Fibroblast of skin of left quadriceps (primary cell): ENCODE results near the gene DPYSL4.

Experiments
- DNase-seq, 2 experiments: peaks; one replicate each; pipeline ENCODE4 v3.0.0-alpha.2; 2013; ENCODE audit warnings: low read depth in 2 of 2

DPYSL4 gene

DNA sequence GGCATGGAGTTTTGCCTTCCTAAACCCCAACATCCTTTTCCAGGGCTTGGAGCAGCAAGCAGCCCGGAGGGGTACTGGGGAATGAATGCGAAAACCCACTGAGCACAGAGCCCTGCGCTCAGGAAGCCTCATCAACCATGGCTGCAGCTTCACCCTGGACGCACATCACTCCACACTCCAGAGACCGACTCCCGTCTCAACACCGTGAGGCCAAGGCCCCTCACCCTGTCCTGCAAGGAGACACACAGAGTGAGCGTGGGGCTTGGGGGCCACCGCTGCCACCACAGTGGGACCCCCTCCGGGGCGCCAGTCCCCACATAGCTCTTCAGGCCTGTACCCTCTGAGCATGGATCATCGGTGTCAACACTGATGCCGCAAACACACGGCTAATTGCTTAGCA lies 41.9 kb downstream of the DPYSL4 start:
- DNase-seq, result no peak

GRCh38 chr10:132229096-132229495 lies 42.3 kb downstream of the DPYSL4 start:
- no peak for DNase-seq

- no peak for DNase-seq
Measured at GRCh38 chr10:132229834-132230556, 43.2 kb downstream of the DPYSL4 start.

DNA sequence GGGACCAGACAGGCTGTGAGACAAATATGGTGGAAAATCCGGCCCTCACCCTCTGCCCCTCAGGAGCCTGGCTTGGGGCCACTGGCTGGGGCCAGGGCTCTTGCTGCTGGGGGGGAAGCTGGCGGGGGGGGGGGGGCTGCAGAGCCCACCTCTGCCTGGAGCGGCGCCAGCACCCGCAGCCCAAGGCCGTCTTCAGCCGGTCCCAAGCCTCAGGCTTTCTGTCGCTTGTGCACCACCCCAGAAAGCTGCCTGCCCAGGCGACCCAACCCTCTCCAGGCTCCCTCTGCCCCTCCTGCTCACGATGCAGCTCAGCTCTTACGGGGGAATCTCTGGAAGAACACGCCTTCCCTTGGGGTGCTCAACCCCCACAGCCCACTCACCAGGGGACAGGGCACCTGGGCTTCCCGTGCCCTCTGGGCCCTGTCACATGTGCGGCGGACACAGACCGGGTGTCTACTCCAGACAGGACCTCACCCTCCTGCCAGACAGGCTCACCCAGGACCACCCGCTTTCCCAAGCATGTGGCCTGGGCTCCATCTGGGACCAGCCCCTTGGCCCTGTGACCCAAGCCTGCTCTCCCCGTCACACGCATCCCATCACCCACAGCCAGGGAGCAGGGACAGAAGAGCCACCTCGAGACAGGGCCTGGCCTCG lies 43.9 kb downstream of the DPYSL4 start:
- no peak for DNase-seq

GRCh38 chr10:132231656-132232022 lies 44.9 kb downstream of the DPYSL4 start:
- DNase-seq, result no peak

DNA sequence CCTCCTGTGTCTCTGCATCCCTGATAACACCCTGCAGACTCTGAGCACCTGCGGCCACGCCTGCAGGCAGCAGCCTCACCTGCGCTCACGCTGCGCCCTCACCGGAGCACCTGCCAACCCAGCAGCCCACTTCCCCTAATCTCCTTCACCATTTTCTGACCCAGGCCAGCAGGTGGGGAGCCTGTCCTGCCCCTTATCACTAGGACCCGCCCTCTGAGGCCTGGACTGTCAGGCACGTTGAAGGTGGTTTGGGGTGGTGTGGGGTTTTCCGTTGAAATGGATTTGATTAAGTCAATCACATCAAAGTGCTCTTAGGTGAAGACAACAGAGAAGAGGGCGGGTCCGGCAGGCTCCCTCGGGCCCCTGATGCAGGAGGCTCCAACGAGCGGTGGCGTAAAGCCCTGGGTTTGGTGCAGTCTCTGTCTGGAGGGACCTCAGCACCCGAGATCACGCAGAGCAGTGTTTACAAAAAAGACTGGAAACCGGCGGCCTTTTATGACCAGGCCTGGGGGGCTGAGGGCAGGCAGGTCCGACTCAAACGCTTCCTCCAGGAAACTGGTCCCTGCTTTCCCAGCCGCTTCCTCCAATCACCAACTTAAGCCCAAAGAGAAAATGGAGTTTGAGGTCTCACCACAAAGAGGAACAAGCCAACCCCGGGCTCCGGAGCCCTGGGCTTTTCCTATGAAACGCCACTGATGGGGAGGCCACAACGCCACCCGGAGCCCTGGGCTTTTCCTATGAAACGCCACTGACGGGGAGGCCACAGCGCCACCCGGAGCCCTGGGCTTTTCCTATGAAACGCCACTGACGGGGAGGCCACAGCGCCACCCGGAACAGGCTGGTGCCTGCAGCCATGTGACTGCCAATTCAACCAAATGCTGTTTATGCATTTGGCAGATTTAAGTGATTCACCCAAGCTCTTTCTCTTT lies 45.5 kb downstream of the DPYSL4 start:
- no peak for DNase-seq

- no peak for DNase-seq
Measured at GRCh38 chr10:132232981-132233380, 46.2 kb downstream of the DPYSL4 start.

GRCh38 chr10:132233501-132234085 lies 46.8 kb downstream of the DPYSL4 start:
- DNase-seq, result no peak

DNA sequence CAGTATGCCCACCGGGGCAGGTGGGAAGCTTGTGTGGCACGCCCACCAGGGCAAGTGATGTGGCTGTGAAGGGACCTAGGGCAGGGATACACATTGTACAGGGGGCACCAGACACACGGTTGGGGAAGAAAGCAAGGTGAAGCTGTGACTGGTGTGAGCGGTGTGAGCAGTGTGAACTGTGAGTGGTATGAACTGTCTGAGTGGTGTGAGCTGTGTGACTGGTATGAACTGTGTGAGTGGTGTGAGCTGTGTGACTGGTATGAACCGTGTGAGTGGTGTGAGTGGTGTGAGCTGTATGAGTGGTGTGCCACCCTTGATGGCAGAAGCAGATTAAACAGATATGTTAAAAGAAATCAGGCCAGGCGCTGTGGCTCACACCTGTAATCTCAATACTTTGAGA lies 48.1 kb downstream of the DPYSL4 start:
- no peak for DNase-seq

DNA sequence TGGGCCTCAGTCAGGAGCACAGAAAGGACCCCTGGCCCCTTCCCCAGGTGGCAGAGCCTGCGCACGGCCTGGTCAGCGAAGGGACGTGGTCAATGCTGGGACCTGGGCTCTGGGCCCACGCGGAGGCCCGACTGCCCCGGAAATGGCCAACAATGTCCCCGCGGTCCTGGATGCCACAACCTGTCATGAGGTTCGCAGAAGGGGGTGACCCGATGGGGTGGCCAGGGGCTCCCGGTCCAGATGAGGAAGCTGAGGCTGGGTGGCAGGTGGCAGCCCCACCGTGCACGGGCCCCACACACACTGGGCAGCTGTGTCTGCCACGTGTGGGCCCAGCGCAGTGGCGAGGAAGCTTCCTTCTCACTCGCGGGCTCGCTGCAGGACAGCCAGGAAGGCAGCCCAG lies 49.4 kb downstream of the DPYSL4 start:
- DNase-seq, result no peak

- DNase-seq, result no peak
Measured at GRCh38 chr10:132236881-132237280, 50.1 kb downstream of the DPYSL4 start.

- no peak for DNase-seq
Measured at GRCh38 chr10:132237396-132237795, 50.6 kb downstream of the DPYSL4 start.

DNA sequence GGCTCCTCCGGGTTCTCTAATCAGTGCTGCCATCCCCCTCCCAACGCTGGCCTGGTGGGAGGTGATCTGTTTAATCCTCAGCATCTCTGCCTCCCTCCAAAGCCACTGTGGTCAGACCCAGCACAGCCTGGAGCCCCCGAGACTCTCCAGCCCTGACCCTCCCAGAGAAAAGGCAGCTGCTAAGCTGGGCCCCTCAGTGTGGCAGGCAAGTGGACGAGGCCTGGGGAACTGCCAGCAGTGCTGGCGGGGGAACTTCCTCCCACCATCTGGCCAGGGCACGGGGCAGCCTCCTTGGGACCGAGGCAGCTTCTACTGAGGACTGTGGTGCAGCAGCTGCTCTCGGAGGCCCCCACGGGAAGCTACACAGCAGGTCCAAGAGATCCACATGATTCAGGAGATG lies 51.1 kb downstream of the DPYSL4 start:
- DNase-seq, result no peak

GRCh38 chr10:132238371-132239125 lies 51.8 kb downstream of the DPYSL4 start:
- DNase-seq, result no peak

DNA sequence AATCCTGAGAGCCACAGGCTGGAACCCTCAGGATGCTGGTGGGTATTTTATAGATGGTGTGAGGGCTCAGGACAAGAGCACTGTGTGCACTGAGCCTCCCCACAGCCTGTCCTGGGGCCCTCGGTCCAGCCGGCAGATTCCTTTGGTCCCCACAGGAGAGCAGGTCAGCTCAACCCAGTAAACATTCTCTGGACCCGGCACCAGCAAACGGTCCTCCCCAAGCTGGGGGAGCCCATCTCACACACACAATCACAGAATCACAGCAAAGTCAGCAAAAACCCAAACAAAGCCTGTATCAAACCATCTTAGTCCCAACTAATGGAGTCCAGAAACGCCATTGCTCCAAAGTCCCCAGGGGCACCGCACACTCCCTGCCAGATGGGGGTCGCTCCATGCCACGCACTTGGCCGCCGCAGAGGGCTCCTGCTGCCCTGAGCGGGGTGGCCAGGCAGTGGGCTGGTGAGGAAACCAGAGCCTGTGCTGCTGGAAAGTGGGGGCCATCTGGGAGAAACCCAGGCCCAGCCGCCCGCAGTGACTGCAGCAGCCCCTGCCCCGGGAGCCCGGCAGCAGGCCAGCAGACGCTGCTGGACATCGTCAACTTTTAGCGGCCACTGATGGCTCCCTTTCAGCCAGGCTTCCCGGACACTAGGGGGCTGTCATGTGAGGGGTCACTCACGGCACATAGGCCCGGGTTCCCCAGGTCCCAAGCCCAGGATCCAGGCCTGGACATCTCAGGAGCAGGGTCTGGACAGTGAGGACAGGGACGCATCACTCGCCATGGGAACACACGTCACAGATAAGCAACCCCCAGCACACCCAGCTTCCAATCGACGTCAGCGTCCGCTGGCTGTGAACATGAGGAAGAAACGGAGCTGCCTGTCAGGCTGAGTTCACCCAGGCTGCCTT lies 52.6 kb downstream of the DPYSL4 start:
- DNase-seq, result no peak

DNA sequence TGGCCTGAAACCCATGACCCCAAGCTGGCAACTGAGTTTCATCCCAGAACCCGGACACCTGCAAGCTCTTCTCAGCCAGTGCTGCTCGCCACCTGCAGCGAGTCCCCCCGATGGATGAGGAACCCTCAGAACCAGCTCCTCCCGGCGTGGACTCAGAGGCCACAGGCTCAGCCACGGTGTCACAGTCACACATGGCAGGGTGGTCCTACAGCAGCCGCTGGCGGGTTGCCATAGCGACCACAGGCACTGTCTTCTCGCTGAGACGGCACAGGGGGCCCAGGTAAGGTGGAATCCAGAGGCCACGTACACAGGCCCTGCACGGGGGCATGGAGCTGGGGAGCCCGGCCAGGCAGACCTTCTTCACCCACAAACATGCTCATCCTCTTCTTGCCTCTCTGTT lies 53.4 kb downstream of the DPYSL4 start:
- DNase-seq, result no peak

GRCh38 chr10:132240581-132240980 lies 53.8 kb downstream of the DPYSL4 start:
- no peak for DNase-seq

- DNase-seq, result no peak
Measured at GRCh38 chr10:132241086-132241485, 54.3 kb downstream of the DPYSL4 start.

GRCh38 chr10:132241496-132241895 lies 54.7 kb downstream of the DPYSL4 start:
- no peak for DNase-seq

DNA sequence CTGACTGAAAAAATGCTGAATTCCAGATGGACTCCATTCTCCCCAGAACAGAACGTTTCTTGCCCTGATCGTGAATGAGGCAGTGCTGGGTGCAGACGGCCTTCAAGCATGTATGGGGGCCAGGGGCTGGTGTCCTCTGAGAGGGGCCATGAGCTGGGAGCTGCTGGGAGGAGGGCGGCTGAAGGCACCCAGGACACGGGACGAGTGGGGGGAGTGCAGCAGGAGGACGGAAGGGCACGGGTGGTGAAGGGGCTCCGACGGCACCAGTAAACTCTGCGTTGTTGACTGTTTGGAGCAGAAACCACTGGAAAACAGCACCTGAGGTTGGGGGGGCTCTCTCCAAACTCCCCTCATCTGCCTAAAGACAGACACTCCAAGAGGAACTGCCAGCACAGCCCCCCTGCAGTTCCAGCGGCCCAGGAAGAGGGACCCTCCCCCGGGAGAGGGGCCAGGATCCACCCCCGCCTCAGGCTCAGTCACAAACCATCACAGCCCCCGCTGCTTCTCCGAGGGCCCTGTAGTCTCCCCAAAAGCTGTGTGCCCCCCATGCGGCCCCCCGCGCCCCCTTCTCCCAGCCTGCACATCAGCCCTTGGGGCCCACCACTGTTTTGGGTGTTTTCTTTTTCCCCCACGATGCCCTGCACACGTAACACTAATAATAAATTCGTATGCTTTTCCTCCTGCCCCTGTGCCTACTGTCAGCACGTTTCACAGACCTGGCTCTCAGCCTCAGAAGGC lies 55.5 kb downstream of the DPYSL4 start:
- no peak for DNase-seq
